Spleen (tissue), 11 donors: ENCODE measurements around the gene VSTM2L. TPM values are rescaled to one million over a fixed set of nuclear protein-coding genes. Genes with fewer than 3 reads are reported as not detected.

Experiments
- DNase-seq: peaks from one replicate; pipeline ENCODE4 v3.0.0-alpha.2; 2020
- H3K27ac ChIP-seq, 8 donors: fragments of 200-600 bp; sonication (generic) in 7 of 8; 1 replicate in 4 of 8; 2 replicates in 4 of 8; pipeline versions ENCODE4 v1.5.0 to v1.8.0; 2016 to 2021; ENCODE audit warnings: inconsistent platforms in 4 of 8, mild to moderate bottlenecking in 4 of 8, moderate library complexity in 1 of 8
- H3K27me3 ChIP-seq, 7 donors: fragments of 200-600 bp; sonication (generic) in 6 of 7; replicated peaks in 1 of 7; 1 replicate in 4 of 7; 2 replicates in 3 of 7; pipeline versions ENCODE4 v1.5.0 to v1.8.0; 2016 to 2021; ENCODE audit warnings: inconsistent platforms in 3 of 7, mild to moderate bottlenecking in 1 of 7
- H3K36me3 ChIP-seq, 6 donors: fragments of 200-600 bp; sonication (generic) in 5 of 6; 1 replicate in 4 of 6; 2 replicates in 2 of 6; pipeline versions ENCODE4 v1.5.0 to v1.8.0; 2016 to 2021; ENCODE audit warnings: inconsistent platforms in 2 of 6
- H3K4me1 ChIP-seq, 6 donors: fragments of 200-600 bp; sonication (generic) in 5 of 6; 1 replicate in 3 of 6; 2 replicates in 3 of 6; pipeline versions ENCODE4 v1.5.0 to v1.8.0; 2016 to 2021; ENCODE audit warnings: inconsistent platforms in 3 of 6
- H3K4me3 ChIP-seq, 8 donors: fragments of 200-600 bp; sonication (generic) in 7 of 8; 1 replicate in 4 of 8; 2 replicates in 4 of 8; pipeline versions ENCODE4 v1.5.0 to v1.8.0; 2016 to 2021; ENCODE audit warnings: inconsistent platforms in 4 of 8, mild to moderate bottlenecking in 4 of 8, moderate library complexity in 2 of 8
- H3K9me3 ChIP-seq, 8 donors: fragments of 200-600 bp; sonication (generic) in 7 of 8; 1 replicate in 4 of 8; 2 replicates in 4 of 8; pipeline versions ENCODE4 v1.5.0 to v1.8.0; 2016 to 2021; ENCODE audit warnings: inconsistent platforms in 4 of 8
- POLR2A ChIP-seq, 3 donors: fragments of 450-650 bp; IDR thresholded peaks; one replicate each; pipeline ENCODE4 v1.5.1; 2017; ENCODE audit warnings: antibody characterized with exemption in 3 of 3, mild to moderate bottlenecking in 1 of 3
- POLR2AphosphoS5 ChIP-seq, 3 donors: sonication (generic); formaldehyde crosslinking; IDR thresholded peaks; one replicate each; pipeline ENCODE4 v1.5.1; 2017; ENCODE audit warnings: antibody characterized with exemption in 3 of 3
- WGBS, 5 donors: extraction: QIAGEN DNeasy Blood & Tissue Kit in 3 of 5; methylation state at CpG; one replicate each; pipeline versions ENCODE4 v1.1.5 to v1.1.7; 2013 to 2018; 5-methylcytosine and 5-hydroxymethylcytosine counted together
- intact Hi-C: fragments of 100-400 bp; cut with DNase I; formaldehyde crosslinking; loops from one replicate; pipeline ENCODE4 v1.15.0; 2023; ENCODE audit warnings: low total_unique reads
- polyA plus RNA-seq, 3 donors: library from polyadenylated mRNA; stranded (reverse); fragments of 200-250 nt; gene quantifications; one replicate each; pipeline ENCODE4 v1.2.1, GENCODE V29; 2013
- total RNA-seq, 7 donors: library from RNA; depleted of rRNA in 3 of 7; stranded (reverse); fragments of >200 nt in 3 of 7; fragmentation: NEBNext Ultra II Directional in 4 of 7; extraction: Animal tissue kit (Norgen Biotek cat#: 25700) in 4 of 7; gene quantifications; one replicate each; pipeline versions ENCODE4 v1.1.0 to v1.2.1, GENCODE V29; 2016 to 2021
- TF ChIP-seq, protein P1 (sequence below), 11 experiments: fragments of 200-600 bp in 7 of 11; fragments of 450-650 bp in 4 of 11; sonication (generic) in 4 of 11; IDR thresholded peaks in 8 of 11; conservative IDR thresholded peaks in 3 of 11; 1 replicate in 7 of 11; 2 replicates in 4 of 11; pipeline versions ENCODE4 v1.4.0 to v1.8.0; 2016 to 2021; ENCODE audit warnings: antibody characterized with exemption in 11 of 11, inconsistent platforms in 4 of 11, mild to moderate bottlenecking in 1 of 11
- donor health status: healthy with polysubstance abuse.
- donor health status: DM: no; HTN: no; CAD: no; lungs with moderate emphysema.
- donor health status: DM: no; HTN: no; CAD: no.
- donor health status: Bipolar disorder and iron deficiency.
- donor health status: healthy.
- donor health status: DM: no; HTN: no; CAD: no.
- donor health status: DM: yes; HTN: yes; CAD: no.

VSTM2L gene
- total and polyA plus RNA-seq, 10 donors = 1.7 to 88.7 (median 24.6) TPM

- intact Hi-C loops = no loop called here
- WGBS, 5 donors = 92 to 98% (median 97%) methylated on average over 15 of the region's 15 CpGs
- DNase-seq = no peak
Observed at GRCh38 chr20:37859406-37860171, 43.3 kb upstream of the VSTM2L start.

GRCh38 chr20:37863289-37863688 lies 39.6 kb upstream of the VSTM2L start:
- H3K4me1 ChIP-seq = no peaks in the 10 kb centered on the region
- peak; percentile 32 for DNase-seq
- H3K36me3 ChIP-seq = peaks cover 3 to 100% (median 59%) of the 10 kb centered on the region in 6 donors
- WGBS, 5 donors = 88 to 98% (median 95%) methylated on average over 5 of the region's 5 CpGs
- no peak overlapping the region for H3K4me3 ChIP-seq
- TF ChIP-seq POLR2AphosphoS5 (IDR thresholded peaks at IDR 0.05) (no peak), POLR2A (IDR thresholded peaks at IDR 0.05) (no peak)
- TF ChIP-seq, protein P1, sequence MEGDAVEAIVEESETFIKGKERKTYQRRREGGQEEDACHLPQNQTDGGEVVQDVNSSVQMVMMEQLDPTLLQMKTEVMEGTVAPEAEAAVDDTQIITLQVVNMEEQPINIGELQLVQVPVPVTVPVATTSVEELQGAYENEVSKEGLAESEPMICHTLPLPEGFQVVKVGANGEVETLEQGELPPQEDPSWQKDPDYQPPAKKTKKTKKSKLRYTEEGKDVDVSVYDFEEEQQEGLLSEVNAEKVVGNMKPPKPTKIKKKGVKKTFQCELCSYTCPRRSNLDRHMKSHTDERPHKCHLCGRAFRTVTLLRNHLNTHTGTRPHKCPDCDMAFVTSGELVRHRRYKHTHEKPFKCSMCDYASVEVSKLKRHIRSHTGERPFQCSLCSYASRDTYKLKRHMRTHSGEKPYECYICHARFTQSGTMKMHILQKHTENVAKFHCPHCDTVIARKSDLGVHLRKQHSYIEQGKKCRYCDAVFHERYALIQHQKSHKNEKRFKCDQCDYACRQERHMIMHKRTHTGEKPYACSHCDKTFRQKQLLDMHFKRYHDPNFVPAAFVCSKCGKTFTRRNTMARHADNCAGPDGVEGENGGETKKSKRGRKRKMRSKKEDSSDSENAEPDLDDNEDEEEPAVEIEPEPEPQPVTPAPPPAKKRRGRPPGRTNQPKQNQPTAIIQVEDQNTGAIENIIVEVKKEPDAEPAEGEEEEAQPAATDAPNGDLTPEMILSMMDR (IDR thresholded peaks at IDR 0.05 in 8 of 11, conservative IDR thresholded peaks at IDR 0.05 in 3 of 11) = no peak
- intact Hi-C loops = no loop called here
- H3K27me3 ChIP-seq = no peaks in the 10 kb centered on the region
- no peak overlapping the region for H3K27ac ChIP-seq
- no peaks in the 10 kb centered on the region for H3K9me3 ChIP-seq

More at GRCh38 chr20:37859406-37860171, 43.3 kb upstream of the VSTM2L start:
- Histone ChIP-seq H3K9me3 (no peaks in the 10 kb centered on the region), H3K4me3 (no peak overlapping the region), H3K4me1 (no peaks in the 10 kb centered on the region), H3K27me3 (no peaks in the 10 kb centered on the region), H3K27ac (no peak overlapping the region), H3K36me3 (peaks cover 3 to 97% (median 47%) of the 10 kb centered on the region in 6 donors)
- TF ChIP-seq POLR2AphosphoS5 (IDR thresholded peaks at IDR 0.05) (no peak), POLR2A (IDR thresholded peaks at IDR 0.05) (no peak)
- TF ChIP-seq, protein P1 (IDR thresholded peaks at IDR 0.05 in 8 of 11, conservative IDR thresholded peaks at IDR 0.05 in 3 of 11) = no peak

GRCh38 chr20:37864298-37864697 lies 38.6 kb upstream of the VSTM2L start:
- TF ChIP-seq POLR2AphosphoS5 (IDR thresholded peaks at IDR 0.05) (no peak), POLR2A (IDR thresholded peaks at IDR 0.05) (no peak)
- TF ChIP-seq, protein P1 (IDR thresholded peaks at IDR 0.05 in 8 of 11, conservative IDR thresholded peaks at IDR 0.05 in 3 of 11) = no peak

GRCh38 chr20:37866051-37866450 lies 36.9 kb upstream of the VSTM2L start:
- WGBS, 5 donors = 95 to 99% (median 97%) methylated on average over 9 to 10 of the region's 10 CpGs
- Histone ChIP-seq H3K9me3 (no peaks in the 10 kb centered on the region), H3K27me3 (no peaks in the 10 kb centered on the region), H3K36me3 (peaks cover under 1 to 100% (median 55%) of the 10 kb centered on the region in 6 donors), H3K27ac (no peak overlapping the region), H3K4me3 (no peak overlapping the region), H3K4me1 (no peaks in the 10 kb centered on the region)
- peak; percentile 52 for DNase-seq
- TF ChIP-seq, protein P1 (IDR thresholded peaks at IDR 0.05 in 8 of 11, conservative IDR thresholded peaks at IDR 0.05 in 3 of 11) = no peak
- TF ChIP-seq POLR2AphosphoS5 (IDR thresholded peaks at IDR 0.05) = no peak
- no peak for TF ChIP-seq POLR2A (IDR thresholded peaks at IDR 0.05)
- intact Hi-C loops = no loop called here

More at GRCh38 chr20:37864298-37864697, 38.6 kb upstream of the VSTM2L start:
- no peak overlapping the region for H3K4me3 ChIP-seq
- no peaks in the 10 kb centered on the region for H3K4me1 ChIP-seq
- DNase-seq = peak; percentile 27
- WGBS, 5 donors = 74 to 79% (median 76%) methylated on average over 7 to 8 of the region's 8 CpGs
- no peak overlapping the region for H3K27ac ChIP-seq
- H3K9me3 ChIP-seq = no peaks in the 10 kb centered on the region
- H3K36me3 ChIP-seq = peaks cover 3 to 100% (median 61%) of the 10 kb centered on the region in 6 donors
- H3K27me3 ChIP-seq = no peaks in the 10 kb centered on the region
- intact Hi-C loops = no loop called here
